GM19035 (cell line): Measurements from ENCODE around the gene ZNG1E.
"Not testable (repeated sequence)": the region's sequence is repeated elsewhere in the genome, so short reads cannot be mapped to it uniquely, and the experiment has no call there.

Experiments
- ATAC-seq: cut with Tn5 transposase; IDR thresholded peaks from one replicate; pipeline ENCODE4 v1.9.1; 2021; ENCODE audit not compliant: unreplicated experiment

Gene ZNG1E

DNA sequence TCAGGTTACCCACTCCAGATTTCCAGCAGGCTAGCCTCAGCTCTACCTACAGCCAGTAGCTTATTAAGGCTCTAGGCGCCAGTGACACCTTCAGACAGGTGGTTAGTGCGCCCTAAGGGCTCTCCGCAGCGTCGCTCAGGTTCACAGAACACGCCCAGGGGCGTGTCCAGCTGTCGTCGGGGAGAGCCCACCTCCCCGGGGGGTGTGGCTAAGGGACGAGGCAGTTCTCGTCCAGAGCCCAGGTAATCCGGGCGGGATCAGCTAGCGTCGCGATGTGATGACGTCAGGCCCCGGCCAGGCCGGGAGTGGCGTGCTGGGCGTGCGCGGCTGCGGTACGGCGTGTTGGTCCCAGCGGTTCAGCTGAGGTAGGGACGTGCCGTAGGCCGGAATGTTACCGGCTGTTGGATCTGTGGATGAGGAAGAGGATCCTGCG, at the start of gene ZNG1E:
TSS of gene ZNG1E (plus strand) at position 340 of the 433 bp plus-strand sequence. CDS start at position 389, 49 bp downstream.
- not testable (repeated sequence) for ATAC-seq

GRCh38 chr9:65673579-65673978, 2.1 kb upstream of the ZNG1E start:
- ATAC-seq: not testable (repeated sequence)

DNA sequence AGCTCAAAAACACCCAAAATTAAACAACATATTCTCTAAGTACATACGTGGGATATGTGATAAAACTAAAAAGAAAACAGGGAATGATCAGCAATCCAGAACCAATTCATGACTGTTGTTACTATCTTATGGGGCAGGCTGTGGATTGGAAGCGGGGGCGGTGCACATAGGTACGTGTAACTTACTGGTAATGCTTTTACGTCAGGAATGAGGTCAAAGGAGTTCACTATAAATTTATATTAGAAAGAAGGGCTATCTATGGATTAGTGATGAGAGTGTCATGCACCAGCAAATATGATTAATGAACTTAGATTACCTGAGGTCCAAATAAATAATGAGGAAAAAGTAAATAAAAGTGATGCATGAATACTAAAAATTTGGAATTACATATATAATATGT, 710 bp upstream of the ZNG1E start:
- not testable (repeated sequence) for ATAC-seq

GRCh38 chr9:65676389-65676788, 661 bp downstream of the ZNG1E start:
- ATAC-seq: not testable (repeated sequence)

- not testable (repeated sequence) for ATAC-seq
Measured at GRCh38 chr9:65678533-65678932, 2.8 kb downstream of the ZNG1E start.

DNA sequence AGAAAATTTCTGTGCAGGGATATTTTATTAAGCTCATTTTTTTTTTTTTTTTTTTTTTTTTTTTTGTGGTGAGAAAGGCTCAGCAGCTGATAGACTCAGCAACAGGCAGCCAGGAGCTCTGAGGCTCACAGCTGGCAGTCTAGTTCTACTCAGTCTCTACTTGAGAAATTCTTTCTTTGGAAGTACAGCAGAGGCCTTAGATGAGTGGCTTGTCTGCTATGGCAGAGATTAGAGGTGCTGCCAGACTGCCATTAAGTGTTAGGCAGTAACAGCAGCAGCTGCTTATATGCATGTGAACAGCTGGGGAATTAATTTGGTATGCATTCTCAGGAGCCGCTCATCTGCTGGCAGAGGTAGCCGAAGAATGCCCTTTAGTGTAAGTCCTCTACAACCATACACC, 27.8 kb downstream of the ZNG1E start:
- not testable (repeated sequence) for ATAC-seq

- ATAC-seq: not testable (repeated sequence)
Measured at GRCh38 chr9:65714445-65714844, 38.7 kb downstream of the ZNG1E start.

GRCh38 chr9:65737096-65737564, 61.4 kb downstream of the ZNG1E start, which contains the start of gene FOXD4L4:
TSS of gene FOXD4L4 (plus strand) at chr9:65737146. CDS start at chr9:65737146, 0 bp downstream.
- not testable (repeated sequence) for ATAC-seq

GRCh38 chr9:65738133-65738532, 62.4 kb downstream of the ZNG1E start:
- ATAC-seq: not testable (repeated sequence)
